Thymus (tissue), 14 donors: ENCODE results near the gene UGT3A1. TPM values are rescaled to one million over a fixed set of nuclear protein-coding genes. Genes with fewer than 3 reads are reported as not detected.
"Not testable (repeated sequence)": the region's sequence is repeated elsewhere in the genome, so short reads cannot be mapped to it uniquely, and the experiment has no call there.

Experiments
- DNase-seq, 9 donors: peaks; one replicate each; pipeline ENCODE4 v3.0.0-alpha.2; 2013; ENCODE audit warnings: low spot score in 9 of 9, low read depth in 6 of 9, missing footprints in 1 of 9
- H3K27ac ChIP-seq, 2 donors: one replicate each; pipeline ENCODE4 v1.5.1; 2013; ENCODE audit warnings: control low read depth in 1 of 2, low read depth in 1 of 2, low read length in 1 of 2, mild to moderate bottlenecking in 1 of 2, moderate library complexity in 1 of 2
- H3K27me3 ChIP-seq, 2 donors: one replicate each; pipeline ENCODE4 v1.5.1; 2013; ENCODE audit warnings: low read length in 1 of 2; ENCODE audit not compliant: control insufficient read depth in 2 of 2, insufficient read depth in 1 of 2
- H3K36me3 ChIP-seq, 2 donors: one replicate each; pipeline ENCODE4 v1.5.1; 2013; ENCODE audit warnings: low read length in 1 of 2, mild to moderate bottlenecking in 1 of 2, moderate library complexity in 1 of 2; ENCODE audit not compliant: control insufficient read depth in 2 of 2, insufficient read depth in 2 of 2
- H3K4me1 ChIP-seq, 2 donors: one replicate each; pipeline ENCODE4 v1.5.1; 2013; ENCODE audit warnings: low read length in 2 of 2; ENCODE audit not compliant: control insufficient read depth in 2 of 2, insufficient read depth in 2 of 2
- H3K4me3 ChIP-seq, 2 donors: one replicate each; pipeline ENCODE4 v1.5.1; 2013; ENCODE audit warnings: low read length in 2 of 2, control low read depth in 1 of 2, mild to moderate bottlenecking in 1 of 2
- H3K9me3 ChIP-seq, 2 donors: one replicate each; pipeline ENCODE4 v1.5.1; 2013; ENCODE audit warnings: low read length in 1 of 2, mild to moderate bottlenecking in 1 of 2; ENCODE audit not compliant: control insufficient read depth in 2 of 2, insufficient read depth in 1 of 2
- WGBS: extraction: QIAGEN DNeasy Blood & Tissue Kit; methylation state at CpG from one replicate; pipeline ENCODE4 v1.1.7; 2013; 5-methylcytosine and 5-hydroxymethylcytosine counted together
- long read RNA-seq, 10 donors: transcript quantifications; one replicate each; lab custom pipeline, GENCODE V29; 2026
- polyA plus RNA-seq: library from polyadenylated mRNA; stranded (reverse); fragments of 200-250 nt; gene quantifications from one replicate; pipeline ENCODE4 v1.2.3, GENCODE V29; 2013
- total RNA-seq: library from RNA; stranded (reverse); fragments of 120-200 nt; gene quantifications from one replicate; pipeline ENCODE4 v1.2.4, GENCODE V29; 2013
- donor health status: healthy.

UGT3A1 gene, protein sequence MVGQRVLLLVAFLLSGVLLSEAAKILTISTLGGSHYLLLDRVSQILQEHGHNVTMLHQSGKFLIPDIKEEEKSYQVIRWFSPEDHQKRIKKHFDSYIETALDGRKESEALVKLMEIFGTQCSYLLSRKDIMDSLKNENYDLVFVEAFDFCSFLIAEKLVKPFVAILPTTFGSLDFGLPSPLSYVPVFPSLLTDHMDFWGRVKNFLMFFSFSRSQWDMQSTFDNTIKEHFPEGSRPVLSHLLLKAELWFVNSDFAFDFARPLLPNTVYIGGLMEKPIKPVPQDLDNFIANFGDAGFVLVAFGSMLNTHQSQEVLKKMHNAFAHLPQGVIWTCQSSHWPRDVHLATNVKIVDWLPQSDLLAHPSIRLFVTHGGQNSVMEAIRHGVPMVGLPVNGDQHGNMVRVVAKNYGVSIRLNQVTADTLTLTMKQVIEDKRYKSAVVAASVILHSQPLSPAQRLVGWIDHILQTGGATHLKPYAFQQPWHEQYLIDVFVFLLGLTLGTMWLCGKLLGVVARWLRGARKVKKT
- 0.09 TPM for total RNA-seq
- polyA plus RNA-seq: 0.11 TPM
- long read RNA-seq, donor 1: 0 reads
- long read RNA-seq, donor 2: 0 reads
- long read RNA-seq, donor 3: 0 reads
- long read RNA-seq, donor 4: 0 reads
- long read RNA-seq, donor 5, full-length matches to known transcripts: 1 of 1 reads
- long read RNA-seq, donor 5, partial matches to known transcripts: 0 of 1 reads
- long read RNA-seq, donor 5, other reads (novel, unspliced or antisense): 0 of 1 reads
- long read RNA-seq, donor 6, full-length matches to known transcripts: 1 of 1 reads
- long read RNA-seq, donor 6, partial matches to known transcripts: 0 of 1 reads
- long read RNA-seq, donor 6, other reads (novel, unspliced or antisense): 0 of 1 reads
- long read RNA-seq, donor 7: 0 reads
- long read RNA-seq, donor 8, full-length matches to known transcripts: 1 of 1 reads
- long read RNA-seq, donor 8, partial matches to known transcripts: 0 of 1 reads
- long read RNA-seq, donor 8, other reads (novel, unspliced or antisense): 0 of 1 reads
- long read RNA-seq, donor 9: 0 reads
- long read RNA-seq, donor 10: 0 reads

DNA sequence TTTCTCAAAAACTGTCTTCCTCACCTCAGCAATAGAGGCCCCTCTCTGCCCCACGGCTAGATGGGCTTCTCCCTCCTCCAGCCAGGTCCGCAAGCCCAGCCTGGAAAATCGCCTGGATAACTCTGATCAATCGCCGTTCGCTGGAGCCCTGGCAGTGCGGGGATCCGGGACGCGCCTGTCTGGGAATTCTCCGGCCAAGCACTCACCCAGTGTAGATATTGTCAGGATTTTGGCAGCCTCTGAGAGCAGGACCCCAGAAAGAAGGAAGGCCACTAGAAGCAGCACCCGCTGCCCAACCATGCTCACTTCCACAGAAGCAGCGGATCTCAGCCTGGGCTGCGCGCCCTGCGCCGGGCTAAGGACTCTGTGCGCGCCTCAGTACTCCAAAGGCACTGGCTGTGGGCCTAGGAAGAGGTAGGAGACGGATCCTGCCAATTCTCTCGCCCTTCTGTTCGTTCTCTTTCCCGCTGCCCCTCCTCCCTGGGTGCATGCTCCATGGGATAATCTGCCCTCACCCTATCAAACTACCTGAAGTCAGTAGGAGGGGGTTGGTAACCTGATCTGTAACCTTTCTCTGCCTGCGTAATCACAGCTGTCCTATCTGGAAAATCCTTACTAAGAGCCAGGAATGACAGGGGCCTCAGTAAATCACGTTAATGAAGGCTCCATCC is at the start of gene UGT3A1:
Gene UGT3A1, minus strand, starts transcription at position 450 of the 671 bp plus-strand sequence. Its CDS starts 150 bp downstream, at position 300.
- Histone ChIP-seq H3K27ac (no peak within 1 kb of the TSS), H3K4me1 (peaks cover 0 to 4% of the 10 kb centered on the region in 2 donors), H3K36me3 (no peaks in the 10 kb centered on the region), H3K27me3 (peaks cover 0 to 23% of the 10 kb centered on the region in 2 donors), H3K4me3 (no peak within 1 kb of the TSS), H3K9me3 (peaks cover 0 to 4% of the 10 kb centered on the region in 2 donors)
- WGBS: 32% methylated on average over 25 of the region's 25 CpGs
- DNase-seq: no peak

GRCh38 chr5:36035696-36036095 is 44.5 kb upstream of the UGT3A1 start:
- WGBS: 96% methylated on average over 13 of the region's 13 CpGs
- Histone ChIP-seq H3K36me3 (peaks cover 0 to 6% of the 10 kb centered on the region in 2 donors), H3K27me3 (no peaks in the 10 kb centered on the region), H3K27ac (no peak overlapping the region), H3K9me3 (no peaks in the 10 kb centered on the region), H3K4me1 (no peaks in the 10 kb centered on the region), H3K4me3 (no peak overlapping the region)
- no peak for DNase-seq

- H3K27me3 ChIP-seq, H3K9me3 ChIP-seq, H3K4me3 ChIP-seq, H3K27ac ChIP-seq, H3K36me3 ChIP-seq, H3K4me1 ChIP-seq, DNase-seq: not testable (repeated sequence)
- WGBS: 96% methylated on average over 3 of the region's 3 CpGs
Measured at GRCh38 chr5:36034536-36035134, 43.4 kb upstream of the UGT3A1 start.

- H3K4me1 ChIP-seq: no peaks in the 10 kb centered on the region
- H3K4me3 ChIP-seq: no peak overlapping the region
- H3K9me3 ChIP-seq: no peaks in the 10 kb centered on the region
- H3K27me3 ChIP-seq: no peaks in the 10 kb centered on the region
- H3K36me3 ChIP-seq: peaks cover 0 to 6% of the 10 kb centered on the region in 2 donors
- H3K27ac ChIP-seq: no peak overlapping the region
- 94% methylated on average over 1 of the region's 1 CpG for WGBS
- DNase-seq: no peak
Measured at GRCh38 chr5:36033486-36033885, 42.3 kb upstream of the UGT3A1 start.

GRCh38 chr5:36033047-36033446 is 41.9 kb upstream of the UGT3A1 start:
- Histone ChIP-seq H3K27ac (no peak overlapping the region), H3K36me3 (peaks cover 0 to 6% of the 10 kb centered on the region in 2 donors), H3K4me1 (no peaks in the 10 kb centered on the region), H3K9me3 (no peaks in the 10 kb centered on the region), H3K27me3 (no peaks in the 10 kb centered on the region), H3K4me3 (no peak overlapping the region)
- DNase-seq: no peak

GRCh38 chr5:36031223-36031622 is 40.0 kb upstream of the UGT3A1 start:
- H3K4me1 ChIP-seq: no peaks in the 10 kb centered on the region
- no peaks in the 10 kb centered on the region for H3K27me3 ChIP-seq
- H3K36me3 ChIP-seq: peaks cover 0 to 6% of the 10 kb centered on the region in 2 donors
- no peak overlapping the region for H3K4me3 ChIP-seq
- H3K9me3 ChIP-seq: no peaks in the 10 kb centered on the region
- DNase-seq: no peak
- WGBS: 89% methylated on average over 6 of the region's 6 CpGs
- no peak overlapping the region for H3K27ac ChIP-seq

- Histone ChIP-seq H3K4me3 (no peak overlapping the region), H3K27ac (no peak overlapping the region), H3K36me3 (peaks cover 0 to 6% of the 10 kb centered on the region in 2 donors), H3K9me3 (no peaks in the 10 kb centered on the region), H3K27me3 (no peaks in the 10 kb centered on the region), H3K4me1 (no peaks in the 10 kb centered on the region)
- WGBS: 97% methylated on average over 1 of the region's 1 CpG
- no peak for DNase-seq
Measured at GRCh38 chr5:36029914-36030313, 38.7 kb upstream of the UGT3A1 start.

DNA sequence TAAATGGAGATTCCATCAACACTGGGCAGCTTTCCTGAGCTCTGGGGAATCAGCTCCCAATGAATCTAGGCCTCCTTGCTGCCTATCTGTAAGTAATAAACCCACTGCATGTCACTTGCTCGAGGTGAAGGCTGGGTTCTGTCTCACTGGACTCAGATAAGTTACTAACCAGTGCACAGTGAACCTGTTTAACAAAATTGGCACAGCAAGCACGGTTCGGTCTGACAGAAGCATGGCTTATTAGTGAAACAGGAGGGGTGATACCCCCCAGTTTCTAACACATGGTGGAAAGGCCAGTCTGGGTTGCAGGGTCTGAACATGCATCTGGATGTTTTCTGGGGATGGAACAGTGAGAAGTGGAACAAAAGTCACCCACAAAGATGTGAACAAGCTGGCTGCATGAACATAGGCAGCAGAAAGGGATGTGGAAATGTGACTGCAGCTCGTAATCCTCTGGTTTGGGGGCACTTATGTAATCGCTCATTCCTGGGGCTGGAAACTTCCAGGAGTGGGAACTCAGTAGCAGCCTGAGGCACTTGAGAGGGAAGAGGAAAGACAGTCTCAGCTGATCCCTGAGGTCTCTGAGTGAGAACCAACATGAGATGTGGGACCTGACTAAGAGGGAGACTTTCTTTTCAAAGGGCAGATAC is 37.8 kb upstream of the UGT3A1 start:
- H3K9me3 ChIP-seq: no peaks in the 10 kb centered on the region
- no peak for DNase-seq
- H3K36me3 ChIP-seq: peaks cover 0 to 6% of the 10 kb centered on the region in 2 donors
- H3K4me3 ChIP-seq: no peak overlapping the region
- no peaks in the 10 kb centered on the region for H3K27me3 ChIP-seq
- H3K27ac ChIP-seq: no peak overlapping the region
- WGBS: 94% methylated on average over 5 of the region's 5 CpGs
- no peaks in the 10 kb centered on the region for H3K4me1 ChIP-seq
